ENCODE results near the gene JAM3. TPM values are rescaled to one million over a fixed set of nuclear protein-coding genes. Genes with fewer than 3 reads are reported as not detected.

Gene JAM3
- total RNA-seq, 4 donors from 2014 or later: 84.2 to 122 (median 96.5) TPM

- DNase-seq (ENCODE audit: extremely low spot score): peak; percentile 82
- Histone ChIP-seq H3K4me3 (no peak overlapping the region), H3K9me3 (no peaks in the 10 kb centered on the region), H3K36me3 (peaks cover 16 to 75% (median 58%) of the 10 kb centered on the region in 4 donors), H3K27ac (replicated peaks in 1 of 4) (no peak overlapping the region), H3K27me3 (no peaks in the 10 kb centered on the region), H3K4me1 (no peaks in the 10 kb centered on the region)
- 96% methylated on average over 11 of the region's 11 CpGs for WGBS
- TF ChIP-seq POLR2AphosphoS5 (IDR thresholded peaks at IDR 0.05) (no peak), CTCF (IDR thresholded peaks at IDR 0.05) (no peak), EP300 (IDR thresholded peaks at IDR 0.05) (no peak), POLR2A (IDR thresholded peaks at IDR 0.05; ENCODE audit: low read depth) (no peak)
- intact Hi-C loops (cut with DNase I): no loop called here
Measured at GRCh38 chr11:134164490-134165370, 95.9 kb downstream of the JAM3 start.

- Histone ChIP-seq H3K27ac (replicated peaks in 1 of 4) (no peak overlapping the region), H3K36me3 (peaks cover 6 to 66% (median 50%) of the 10 kb centered on the region in 4 donors), H3K9me3 (no peaks in the 10 kb centered on the region), H3K27me3 (no peaks in the 10 kb centered on the region), H3K4me1 (no peaks in the 10 kb centered on the region), H3K4me3 (no peak overlapping the region)
- intact Hi-C loops (cut with DNase I): no loop called here
- TF ChIP-seq EP300 (IDR thresholded peaks at IDR 0.05) (no peak), POLR2A (IDR thresholded peaks at IDR 0.05; ENCODE audit: low read depth) (no peak), POLR2AphosphoS5 (IDR thresholded peaks at IDR 0.05) (no peak), CTCF (IDR thresholded peaks at IDR 0.05) (no peak)
- peak; percentile 74 for DNase-seq (ENCODE audit: extremely low spot score)
- 93% methylated on average over 6 of the region's 6 CpGs for WGBS
Measured at GRCh38 chr11:134170177-134170918, 101.5 kb downstream of the JAM3 start.

- intact Hi-C loops (cut with DNase I): no loop called here
- TF ChIP-seq POLR2AphosphoS5 (IDR thresholded peaks at IDR 0.05) (no peak), EP300 (IDR thresholded peaks at IDR 0.05) (no peak)
- no peak overlapping the region for H3K4me3 ChIP-seq
- no peaks in the 10 kb centered on the region for H3K9me3 ChIP-seq
- no peak for DNase-seq (ENCODE audit: extremely low spot score)
- H3K27ac ChIP-seq (replicated peaks in 1 of 4): no peak overlapping the region
- no peaks in the 10 kb centered on the region for H3K4me1 ChIP-seq
- WGBS: 100% methylated on average over 5 of the region's 5 CpGs
- H3K36me3 ChIP-seq: peaks cover 6 to 68% (median 53%) of the 10 kb centered on the region in 4 donors
- H3K27me3 ChIP-seq: no peaks in the 10 kb centered on the region
Measured at GRCh38 chr11:134170919-134171281, 102.0 kb downstream of the JAM3 start.

- H3K9me3 ChIP-seq: no peaks in the 10 kb centered on the region
- intact Hi-C loops (cut with DNase I): no loop called here
- no peaks in the 10 kb centered on the region for H3K4me1 ChIP-seq
- TF ChIP-seq EP300 (IDR thresholded peaks at IDR 0.05): no peak
- TF ChIP-seq POLR2A (IDR thresholded peaks at IDR 0.05; ENCODE audit: low read depth): no peak
- no peak for TF ChIP-seq POLR2AphosphoS5 (IDR thresholded peaks at IDR 0.05)
- no peak for TF ChIP-seq CTCF (IDR thresholded peaks at IDR 0.05)
- no peaks in the 10 kb centered on the region for H3K27me3 ChIP-seq
- no peak overlapping the region for H3K27ac ChIP-seq (replicated peaks in 1 of 4)
- peaks cover 6 to 76% (median 60%) of the 10 kb centered on the region in 4 donors for H3K36me3 ChIP-seq
- H3K4me3 ChIP-seq: no peak overlapping the region
- DNase-seq (ENCODE audit: extremely low spot score): no peak
- WGBS: 96% methylated on average over 10 of the region's 10 CpGs
Measured at GRCh38 chr11:134171951-134172350, 103.1 kb downstream of the JAM3 start.

- 96% methylated on average over 4 of the region's 5 CpGs for WGBS
- Histone ChIP-seq H3K27ac (replicated peaks in 1 of 4) (no peak overlapping the region), H3K4me3 (no peak overlapping the region), H3K27me3 (no peaks in the 10 kb centered on the region), H3K9me3 (no peaks in the 10 kb centered on the region), H3K4me1 (no peaks in the 10 kb centered on the region), H3K36me3 (peaks cover 6 to 79% (median 58%) of the 10 kb centered on the region in 4 donors)
- TF ChIP-seq EP300 (IDR thresholded peaks at IDR 0.05): no peak
- no peak for TF ChIP-seq POLR2A (IDR thresholded peaks at IDR 0.05; ENCODE audit: low read depth)
- no peak for TF ChIP-seq POLR2AphosphoS5 (IDR thresholded peaks at IDR 0.05)
- TF ChIP-seq CTCF (IDR thresholded peaks at IDR 0.05): no peak
- intact Hi-C loops (cut with DNase I): no loop called here
- DNase-seq (ENCODE audit: extremely low spot score): no peak
Measured at GRCh38 chr11:134173296-134173695, 104.4 kb downstream of the JAM3 start.

Data from esophagus muscularis mucosa (tissue), 4 donors.